Psoas muscle (tissue), 8 donors: Measurements from ENCODE around the gene SLC4A9. TPM values are rescaled to one million over a fixed set of nuclear protein-coding genes. Genes with fewer than 3 reads are reported as not detected.

Source experiments
- ATAC-seq, 4 donors: fragments of 200-7000 bp; cut with Tn5 transposase; one replicate each; pipeline ENCODE4 v1.9.1; 2020; ENCODE audit warnings: moderate library complexity in 3 of 4, mild to moderate bottlenecking in 2 of 4
- DNase-seq, 2 donors: peaks; one replicate each; pipeline ENCODE4 v3.0.0-alpha.2; 2020
- H3K27ac ChIP-seq: fragments of 200-600 bp; one replicate; pipeline ENCODE4 v1.8.0; 2022
- H3K27me3 ChIP-seq, 3 donors: fragments of 200-600 bp in 1 of 3; one replicate each; pipeline versions ENCODE4 v1.6.1 to v1.8.0; 2013 to 2022; ENCODE audit warnings: low read length in 2 of 3, mild to moderate bottlenecking in 2 of 3, moderate library complexity in 1 of 3; ENCODE audit not compliant: insufficient read depth in 3 of 3
- H3K36me3 ChIP-seq, 2 donors: fragments of 200-600 bp in 1 of 2; one replicate each; pipeline versions ENCODE4 v1.6.1 to v1.8.0; 2013 to 2022; ENCODE audit warnings: low read depth in 1 of 2, mild to moderate bottlenecking in 1 of 2, moderate library complexity in 1 of 2; ENCODE audit not compliant: insufficient read depth in 1 of 2
- H3K4me1 ChIP-seq: fragments of 200-600 bp; one replicate; pipeline ENCODE4 v1.8.0; 2022
- H3K4me3 ChIP-seq: fragments of 200-600 bp; one replicate; pipeline ENCODE4 v1.8.0; 2022; ENCODE audit warnings: mild to moderate bottlenecking
- H3K9me3 ChIP-seq: fragments of 200-600 bp; one replicate; pipeline ENCODE4 v1.8.0; 2022
- WGBS, 3 donors: extraction: QIAGEN DNeasy Blood & Tissue Kit; methylation state at CpG; one replicate each; pipeline versions ENCODE4 v1.1.6 to v1.1.7; 2013; 5-methylcytosine and 5-hydroxymethylcytosine counted together
- intact Hi-C, 2 donors: fragments of 100-400 bp; cut with DNase I; formaldehyde crosslinking; loops; one replicate each; pipeline versions ENCODE4 v1.11.0 to v1.14.2; 2022
- polyA plus RNA-seq, 3 donors: library from polyadenylated mRNA; stranded (reverse); fragments of 200-250 nt; gene quantifications; one replicate each; pipeline ENCODE4 v1.2.3, GENCODE V29; 2013
- total RNA-seq, 4 donors: library from RNA; stranded (reverse); fragmentation: NEBNext Ultra II Directional in 2 of 4; extraction: Animal tissue kit (Norgen Biotek cat#: 25700) in 2 of 4; gene quantifications; one replicate each; pipeline versions ENCODE4 v1.2.1 to v1.2.4, GENCODE V29; 2021 to 2023
- TF ChIP-seq, protein P1 (sequence below): fragments of 200-600 bp; IDR thresholded peaks from one replicate; pipeline ENCODE4 v1.8.0; 2022; ENCODE audit warnings: antibody characterized with exemption
- donor health status: healthy with polysubstance abuse.
- donor health status: DM: no; HTN: no; CAD: no; lungs with moderate emphysema.
- donor health status: Bipolar disorder and iron deficiency.
- donor health status: healthy.
- donor health status: DM: yes; HTN: yes; CAD: no.
- donor health status: DM: no; HTN: no; CAD: no.
- donor health status: DM: no; HTN: no; CAD: no.
- donor health status: DM: yes; HTN: yes; CAD: no.

Gene SLC4A9
- total and polyA plus RNA-seq, 7 donors: 0.09 TPM; not detected in 6

DNA sequence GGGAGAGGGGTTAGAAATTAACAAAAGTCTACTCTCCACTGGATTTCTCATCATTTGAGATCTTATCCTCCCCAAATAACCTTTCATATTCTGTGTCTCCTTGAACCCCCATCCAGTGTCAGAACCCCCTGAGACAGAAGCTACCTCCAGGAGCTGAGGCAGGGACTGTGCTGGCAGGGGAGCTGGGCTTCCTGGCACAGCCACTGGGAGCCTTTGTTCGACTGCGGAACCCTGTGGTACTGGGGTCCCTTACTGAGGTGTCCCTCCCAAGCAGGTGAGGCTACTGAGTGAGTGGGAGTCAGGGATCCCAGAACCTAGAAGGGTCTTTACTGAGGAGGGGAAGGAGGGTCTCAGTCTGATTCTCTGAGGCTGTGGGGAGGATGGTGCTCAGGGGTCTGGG, 1.9 kb downstream of the SLC4A9 start:
- Histone ChIP-seq H3K4me3 (no peak overlapping the region), H3K4me1 (peaks cover 5% of the 10 kb centered on the region), H3K36me3 (no peaks in the 10 kb centered on the region), H3K27ac (no peak overlapping the region), H3K9me3 (no peaks in the 10 kb centered on the region), H3K27me3 (no peaks in the 10 kb centered on the region)
- ATAC-seq (no peak), DNase-seq (no peak)
- 90 to 97% (median 93%) methylated on average over 2 of the region's 2 CpGs for WGBS, 3 donors
- intact Hi-C loops: no loop called here
- TF ChIP-seq, protein P1, sequence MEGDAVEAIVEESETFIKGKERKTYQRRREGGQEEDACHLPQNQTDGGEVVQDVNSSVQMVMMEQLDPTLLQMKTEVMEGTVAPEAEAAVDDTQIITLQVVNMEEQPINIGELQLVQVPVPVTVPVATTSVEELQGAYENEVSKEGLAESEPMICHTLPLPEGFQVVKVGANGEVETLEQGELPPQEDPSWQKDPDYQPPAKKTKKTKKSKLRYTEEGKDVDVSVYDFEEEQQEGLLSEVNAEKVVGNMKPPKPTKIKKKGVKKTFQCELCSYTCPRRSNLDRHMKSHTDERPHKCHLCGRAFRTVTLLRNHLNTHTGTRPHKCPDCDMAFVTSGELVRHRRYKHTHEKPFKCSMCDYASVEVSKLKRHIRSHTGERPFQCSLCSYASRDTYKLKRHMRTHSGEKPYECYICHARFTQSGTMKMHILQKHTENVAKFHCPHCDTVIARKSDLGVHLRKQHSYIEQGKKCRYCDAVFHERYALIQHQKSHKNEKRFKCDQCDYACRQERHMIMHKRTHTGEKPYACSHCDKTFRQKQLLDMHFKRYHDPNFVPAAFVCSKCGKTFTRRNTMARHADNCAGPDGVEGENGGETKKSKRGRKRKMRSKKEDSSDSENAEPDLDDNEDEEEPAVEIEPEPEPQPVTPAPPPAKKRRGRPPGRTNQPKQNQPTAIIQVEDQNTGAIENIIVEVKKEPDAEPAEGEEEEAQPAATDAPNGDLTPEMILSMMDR: no peak

DNA sequence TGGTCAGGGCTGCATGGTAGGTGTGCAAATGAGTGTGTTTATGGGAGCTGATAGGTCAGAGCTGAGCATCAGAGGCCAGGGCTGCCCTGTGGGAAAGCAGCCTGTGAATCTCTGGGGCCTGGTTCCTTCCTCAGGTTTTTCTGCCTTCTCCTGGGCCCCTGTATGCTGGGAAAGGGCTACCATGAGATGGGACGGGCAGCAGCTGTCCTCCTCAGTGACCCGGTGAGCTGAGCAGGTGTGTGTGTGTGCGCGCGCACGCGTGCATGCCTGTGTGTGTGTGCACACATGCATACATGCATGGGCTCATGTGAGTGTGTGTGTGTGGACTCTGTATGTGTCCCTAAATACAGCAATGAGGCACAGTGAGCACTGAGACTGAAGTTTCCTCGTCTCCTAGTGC, 2.3 kb downstream of the SLC4A9 start:
- DNase-seq (no peak), ATAC-seq (no peak)
- H3K27ac ChIP-seq: no peak overlapping the region
- H3K4me3 ChIP-seq: no peak overlapping the region
- no peaks in the 10 kb centered on the region for H3K9me3 ChIP-seq
- H3K27me3 ChIP-seq: no peaks in the 10 kb centered on the region
- H3K36me3 ChIP-seq: no peaks in the 10 kb centered on the region
- TF ChIP-seq, protein P1: no peak
- intact Hi-C loops: no loop called here
- H3K4me1 ChIP-seq: peaks cover 5% of the 10 kb centered on the region
- WGBS, 3 donors: 82 to 88% (median 84%) methylated on average over 8 of the region's 8 CpGs

DNA sequence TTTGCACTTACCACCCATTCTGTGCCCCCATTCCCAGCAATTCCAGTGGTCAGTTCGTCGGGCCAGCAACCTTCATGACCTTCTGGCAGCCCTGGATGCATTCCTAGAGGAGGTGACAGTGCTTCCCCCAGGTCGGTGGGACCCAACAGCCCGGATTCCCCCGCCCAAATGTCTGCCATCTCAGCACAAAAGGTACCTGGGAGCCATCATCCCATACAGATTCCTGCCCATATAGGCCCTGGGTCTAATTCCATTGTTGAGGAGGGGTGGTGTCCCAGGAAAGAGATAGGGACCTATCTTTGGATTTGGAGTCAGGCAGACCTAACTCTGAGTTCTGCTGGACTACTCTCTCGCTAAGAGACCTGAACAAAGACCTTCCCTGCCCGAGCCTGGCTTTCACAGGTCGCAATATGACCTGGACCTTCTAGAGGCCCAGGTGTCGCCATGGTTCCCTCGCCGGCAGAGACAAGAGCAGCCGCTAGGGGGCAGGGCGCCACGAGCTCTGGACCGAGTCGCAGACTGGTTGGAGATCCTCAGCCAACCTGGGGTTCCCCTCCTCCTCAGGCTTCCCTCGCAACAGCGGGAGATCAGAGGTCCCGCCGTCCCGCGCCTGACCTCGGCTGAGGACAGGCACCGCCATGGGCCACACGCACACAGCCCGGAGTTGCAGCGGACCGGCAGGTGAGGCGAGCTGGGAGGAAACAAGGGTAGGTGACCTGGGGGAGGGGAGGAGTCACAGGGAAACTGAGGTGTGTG, 3.1 kb downstream of the SLC4A9 start:
- TF ChIP-seq, protein P1: peak; percentile 90
- DNase-seq (peak; percentile 77 to 87), ATAC-seq (peak; percentile 75 to 88 (median 78))
- intact Hi-C loops: no loop called here
- no peak overlapping the region for H3K27ac ChIP-seq
- H3K27me3 ChIP-seq: no peaks in the 10 kb centered on the region
- H3K4me3 ChIP-seq: peak overlapping the region; percentile 53
- H3K4me1 ChIP-seq: peaks cover 1% of the 10 kb centered on the region
- no peaks in the 10 kb centered on the region for H3K36me3 ChIP-seq
- H3K9me3 ChIP-seq: no peaks in the 10 kb centered on the region
- 12 to 15% (median 12%) methylated on average over 28 to 29 of the region's 29 CpGs for WGBS, 3 donors

DNA sequence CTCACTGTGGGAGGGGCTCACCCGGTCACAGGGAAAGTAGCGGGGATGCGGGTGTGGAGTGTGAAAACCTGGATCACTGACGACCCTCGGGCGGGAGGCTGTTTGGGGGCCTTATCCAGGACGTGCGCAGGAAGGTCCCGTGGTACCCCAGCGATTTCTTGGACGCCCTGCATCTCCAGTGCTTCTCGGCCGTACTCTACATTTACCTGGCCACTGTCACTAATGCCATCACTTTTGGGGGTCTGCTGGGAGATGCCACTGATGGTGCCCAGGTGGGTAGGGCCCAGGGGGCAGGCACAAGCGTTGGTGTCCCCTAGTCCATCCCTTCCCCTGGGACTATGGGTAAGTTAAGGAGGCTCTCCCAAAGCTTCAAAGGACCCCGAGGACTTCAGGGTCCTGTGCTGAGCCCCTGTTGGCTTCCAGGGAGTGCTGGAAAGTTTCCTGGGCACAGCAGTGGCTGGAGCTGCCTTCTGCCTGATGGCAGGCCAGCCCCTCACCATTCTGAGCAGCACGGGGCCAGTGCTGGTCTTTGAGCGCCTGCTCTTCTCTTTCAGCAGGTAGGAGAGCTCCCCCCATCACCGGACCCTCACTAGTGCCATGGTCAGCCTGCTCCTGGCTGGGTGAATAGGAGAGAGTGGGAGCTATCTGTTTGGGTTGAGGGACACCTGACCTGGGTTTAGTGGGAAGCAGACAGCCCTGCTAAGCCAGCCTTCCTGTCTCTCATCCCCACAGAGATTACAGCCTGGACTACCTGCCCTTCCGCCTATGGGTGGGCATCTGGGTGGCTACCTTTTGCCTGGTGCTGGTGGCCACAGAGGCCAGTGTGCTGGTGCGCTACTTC, 3.9 kb downstream of the SLC4A9 start:
- TF ChIP-seq, protein P1: no peak
- Histone ChIP-seq H3K9me3 (no peaks in the 10 kb centered on the region), H3K4me1 (no peaks in the 10 kb centered on the region), H3K27me3 (no peaks in the 10 kb centered on the region), H3K27ac (no peak overlapping the region), H3K4me3 (peak overlapping the region; percentile 53), H3K36me3 (no peaks in the 10 kb centered on the region)
- ATAC-seq (peak in 1 of 4 donors; percentile 8), DNase-seq (peak in 1 of 2 donors; percentile 19)
- intact Hi-C loops: no loop called here
- 62 to 67% (median 64%) methylated on average over 20 of the region's 20 CpGs for WGBS, 3 donors
